Testis (tissue), 2 donors: Measurements from ENCODE around the gene DDX39B.

Source experiments
- POLR2A ChIP-seq: fragments of 450-650 bp; IDR thresholded peaks from one replicate; pipeline ENCODE4 v1.6.1; 2017; ENCODE audit warnings: antibody characterized with exemption, mild to moderate bottlenecking, moderate library complexity
- TF ChIP-seq, protein P1 (sequence below), 3 experiments: fragments of 450-650 bp in 2 of 3; fragments of 200-600 bp in 1 of 3; sonication (generic) in 1 of 3; IDR thresholded peaks; one replicate each; pipeline ENCODE4 v1.5.1; 2016 to 2019; ENCODE audit warnings: antibody characterized with exemption in 3 of 3, mild to moderate bottlenecking in 2 of 3, moderate library complexity in 1 of 3

DNA sequence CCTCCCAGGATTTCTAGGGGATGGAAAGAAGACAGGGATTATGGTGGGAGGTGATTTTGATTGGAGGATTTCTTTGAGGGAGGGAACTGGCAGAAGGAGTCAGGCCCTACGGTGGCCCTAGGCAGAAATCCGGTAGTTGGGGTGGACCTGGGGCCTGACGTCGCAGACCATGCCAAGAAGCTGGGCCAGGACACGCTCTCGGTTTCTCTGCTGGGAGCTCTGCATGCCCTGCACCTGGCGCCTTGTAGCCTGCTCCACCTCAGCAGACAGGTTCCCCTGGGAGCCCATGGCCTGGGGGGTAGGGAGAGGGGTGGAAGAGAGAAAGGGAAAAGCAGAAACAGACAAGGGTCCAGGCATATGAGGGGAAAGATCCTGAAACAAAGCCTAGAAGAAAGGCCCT lies 3.5 kb upstream of the DDX39B start:
- TF ChIP-seq, protein P1, sequence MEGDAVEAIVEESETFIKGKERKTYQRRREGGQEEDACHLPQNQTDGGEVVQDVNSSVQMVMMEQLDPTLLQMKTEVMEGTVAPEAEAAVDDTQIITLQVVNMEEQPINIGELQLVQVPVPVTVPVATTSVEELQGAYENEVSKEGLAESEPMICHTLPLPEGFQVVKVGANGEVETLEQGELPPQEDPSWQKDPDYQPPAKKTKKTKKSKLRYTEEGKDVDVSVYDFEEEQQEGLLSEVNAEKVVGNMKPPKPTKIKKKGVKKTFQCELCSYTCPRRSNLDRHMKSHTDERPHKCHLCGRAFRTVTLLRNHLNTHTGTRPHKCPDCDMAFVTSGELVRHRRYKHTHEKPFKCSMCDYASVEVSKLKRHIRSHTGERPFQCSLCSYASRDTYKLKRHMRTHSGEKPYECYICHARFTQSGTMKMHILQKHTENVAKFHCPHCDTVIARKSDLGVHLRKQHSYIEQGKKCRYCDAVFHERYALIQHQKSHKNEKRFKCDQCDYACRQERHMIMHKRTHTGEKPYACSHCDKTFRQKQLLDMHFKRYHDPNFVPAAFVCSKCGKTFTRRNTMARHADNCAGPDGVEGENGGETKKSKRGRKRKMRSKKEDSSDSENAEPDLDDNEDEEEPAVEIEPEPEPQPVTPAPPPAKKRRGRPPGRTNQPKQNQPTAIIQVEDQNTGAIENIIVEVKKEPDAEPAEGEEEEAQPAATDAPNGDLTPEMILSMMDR (IDR thresholded peaks at IDR 0.05) = no peak
- no peak for TF ChIP-seq POLR2A
